H1 (cell line): ENCODE results near the gene FAM170B.

Experiments used
- BACH1 ChIP-seq: IDR thresholded peaks from 2 replicates; pipeline ENCODE4 v1.6.1; 2012; ENCODE audit warnings: low read length, improper control_type of control experiment
- CHD2 ChIP-seq: IDR thresholded peaks from 2 replicates; pipeline ENCODE4 v1.6.1; 2012; ENCODE audit warnings: low read length, improper control_type of control experiment
- CREB1 ChIP-seq: IDR thresholded peaks from 2 replicates; pipeline ENCODE4 v1.6.1; 2012; ENCODE audit warnings: inconsistent platforms
- EGR1 ChIP-seq: IDR thresholded peaks from 2 replicates; pipeline ENCODE4 v1.6.1; 2011; ENCODE audit warnings: low read depth, low read length, borderline replicate concordance
- EZH2 ChIP-seq: fragments of 200-600 bp; sonication (generic); IDR thresholded peaks from 2 replicates; pipeline ENCODE4 v1.7.1; 2012; ENCODE audit warnings: low read depth, mild to moderate bottlenecking, moderate library complexity, low read length, inconsistent platforms; ENCODE audit not compliant: severe bottlenecking
- GABPA ChIP-seq: IDR thresholded peaks from 2 replicates; pipeline ENCODE4 v1.6.1; 2011; ENCODE audit warnings: mild to moderate bottlenecking, low read length, moderate library complexity, borderline replicate concordance; ENCODE audit not compliant: insufficient read depth
- MAFK ChIP-seq: IDR thresholded peaks from 2 replicates; pipeline ENCODE4 v1.6.1; 2012; ENCODE audit warnings: low read depth, mild to moderate bottlenecking, improper control_type of control experiment, low read length
- MAX ChIP-seq: IDR thresholded peaks from 2 replicates; pipeline ENCODE4 v1.6.1; 2012; ENCODE audit warnings: inconsistent platforms
- POLR2A ChIP-seq, 2 experiments: IDR thresholded peaks; 1 replicate in 1 of 2; 2 replicates in 1 of 2; pipeline ENCODE4 v1.6.1; 2011; ENCODE audit warnings: low read depth in 2 of 2, low read length in 2 of 2, mild to moderate bottlenecking in 2 of 2; ENCODE audit errors: control extremely low read depth in 1 of 2
- SIN3A ChIP-seq, 2 experiments: IDR thresholded peaks in 1 of 2; conservative IDR thresholded peaks in 1 of 2; 2 replicates each; pipeline ENCODE4 v1.6.1; 2011 to 2012; ENCODE audit warnings: low read length in 2 of 2, improper control_type of control experiment in 1 of 2, low read depth in 1 of 2, mild to moderate bottlenecking in 1 of 2
- YY1 ChIP-seq: IDR thresholded peaks from 2 replicates; pipeline ENCODE4 v1.6.1; 2011; ENCODE audit warnings: low read depth, mild to moderate bottlenecking, low read length
- TF ChIP-seq, protein P1 (sequence below), 3 experiments: IDR thresholded peaks; 1 replicate in 2 of 3; 2 replicates in 1 of 3; pipeline versions ENCODE4 v1.5.1 to v1.6.1; 2011; ENCODE audit warnings: low read length in 3 of 3, mild to moderate bottlenecking in 3 of 3, inconsistent platforms in 2 of 3, low read depth in 1 of 3, moderate library complexity in 1 of 3; ENCODE audit not compliant: insufficient read depth in 1 of 3; ENCODE audit errors: control extremely low read depth in 1 of 3

DNA sequence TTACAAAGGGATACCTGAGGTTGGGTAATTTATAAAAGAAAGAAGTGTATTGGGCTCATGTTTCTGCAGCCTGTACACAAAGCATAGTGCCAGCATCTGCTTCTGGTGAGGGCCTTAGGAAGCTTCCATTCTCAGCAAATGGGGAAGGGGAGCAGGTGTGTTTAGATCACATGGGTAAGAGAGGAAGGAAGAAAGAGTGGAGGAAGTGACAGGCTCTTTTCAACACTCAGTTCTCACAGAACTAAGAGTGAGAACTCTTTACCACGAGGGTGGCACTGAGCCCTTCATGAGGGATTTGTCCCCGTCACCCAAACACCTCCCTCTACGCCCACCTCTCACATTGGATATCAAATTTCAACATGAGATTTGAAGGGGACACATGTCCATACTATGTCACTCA, 506 bp upstream of the FAM170B start:
- no peak for TF ChIP-seq BACH1
- TF ChIP-seq MAX: no peak
- TF ChIP-seq EZH2: no peak
- no peak for TF ChIP-seq CHD2
- no peak for TF ChIP-seq MAFK
- TF ChIP-seq, protein P1, sequence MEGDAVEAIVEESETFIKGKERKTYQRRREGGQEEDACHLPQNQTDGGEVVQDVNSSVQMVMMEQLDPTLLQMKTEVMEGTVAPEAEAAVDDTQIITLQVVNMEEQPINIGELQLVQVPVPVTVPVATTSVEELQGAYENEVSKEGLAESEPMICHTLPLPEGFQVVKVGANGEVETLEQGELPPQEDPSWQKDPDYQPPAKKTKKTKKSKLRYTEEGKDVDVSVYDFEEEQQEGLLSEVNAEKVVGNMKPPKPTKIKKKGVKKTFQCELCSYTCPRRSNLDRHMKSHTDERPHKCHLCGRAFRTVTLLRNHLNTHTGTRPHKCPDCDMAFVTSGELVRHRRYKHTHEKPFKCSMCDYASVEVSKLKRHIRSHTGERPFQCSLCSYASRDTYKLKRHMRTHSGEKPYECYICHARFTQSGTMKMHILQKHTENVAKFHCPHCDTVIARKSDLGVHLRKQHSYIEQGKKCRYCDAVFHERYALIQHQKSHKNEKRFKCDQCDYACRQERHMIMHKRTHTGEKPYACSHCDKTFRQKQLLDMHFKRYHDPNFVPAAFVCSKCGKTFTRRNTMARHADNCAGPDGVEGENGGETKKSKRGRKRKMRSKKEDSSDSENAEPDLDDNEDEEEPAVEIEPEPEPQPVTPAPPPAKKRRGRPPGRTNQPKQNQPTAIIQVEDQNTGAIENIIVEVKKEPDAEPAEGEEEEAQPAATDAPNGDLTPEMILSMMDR (IDR thresholded peaks at IDR 0.05; ENCODE audit: control extremely low read depth in 1 of 3, insufficient read depth in 1 of 3, low read depth in 1 of 3, low read length in 3 of 3): no peak
- no peak for TF ChIP-seq POLR2A (IDR thresholded peaks at IDR 0.05; ENCODE audit: control extremely low read depth in 1 of 2, low read depth in 2 of 2, low read length in 2 of 2)
- no peak for TF ChIP-seq CREB1
- no peak for TF ChIP-seq SIN3A (conservative IDR thresholded peaks at IDR 0.05 in 1 of 2, IDR thresholded peaks at IDR 0.05 in 1 of 2; ENCODE audit: low read depth in 1 of 2, low read length in 2 of 2)
- TF ChIP-seq YY1: no peak
- TF ChIP-seq EGR1: no peak
- no peak for TF ChIP-seq GABPA
